ENCODE results near the gene TMEM141.

The TMEM141 gene

GRCh38 chr9:136790640-136791515 is at the start of gene TMEM141:
TMEM141 (plus strand) TSS chr9:136791344; CDS start chr9:136791371, 27 bp downstream.
- DNase-seq (ENCODE audit: low read depth in 2 of 2): peak; percentile 98 to 100

GRCh38 chr9:136741883-136742571 is 49.1 kb upstream of the TMEM141 start:
- no peak for DNase-seq (ENCODE audit: low read depth in 2 of 2)

- DNase-seq (ENCODE audit: low read depth in 2 of 2): no peak
These were observed 48.4 kb upstream of the TMEM141 start, which contains the start of gene LCN10 for GRCh38 chr9:136742591-136743391. LCN10 (minus strand) TSS chr9:136742940; CDS start chr9:136742903, 37 bp downstream.

DNA sequence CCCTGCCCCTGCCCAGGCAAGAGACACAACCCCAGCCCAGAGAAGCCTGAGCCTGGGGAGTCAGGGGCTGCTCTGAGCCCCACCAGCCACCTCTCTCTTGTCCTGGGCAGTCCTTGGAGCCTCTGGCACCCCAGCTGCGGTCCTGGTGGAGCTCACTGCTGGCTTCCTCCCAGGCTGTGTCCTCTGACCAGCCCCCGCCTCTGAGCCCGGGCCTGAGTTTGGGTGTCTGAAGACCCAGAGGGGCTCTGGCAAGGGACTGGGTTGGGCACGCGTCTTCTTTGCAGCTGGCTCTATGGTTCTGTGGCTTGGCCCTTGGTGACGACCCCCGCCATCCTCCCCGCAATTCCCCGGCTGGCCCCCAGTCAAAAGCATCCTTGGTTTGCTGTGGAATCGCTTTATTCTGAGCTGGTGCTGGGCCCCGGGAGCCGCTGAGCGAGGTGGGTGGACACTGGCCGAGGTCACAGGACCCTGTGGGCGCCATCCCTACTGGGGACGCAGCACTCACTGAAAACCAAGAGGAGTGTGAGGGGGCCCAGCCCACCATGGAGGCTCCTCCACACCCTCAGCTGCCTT is 47.4 kb upstream of the TMEM141 start:
- DNase-seq (ENCODE audit: low read depth in 2 of 2): no peak

DNA sequence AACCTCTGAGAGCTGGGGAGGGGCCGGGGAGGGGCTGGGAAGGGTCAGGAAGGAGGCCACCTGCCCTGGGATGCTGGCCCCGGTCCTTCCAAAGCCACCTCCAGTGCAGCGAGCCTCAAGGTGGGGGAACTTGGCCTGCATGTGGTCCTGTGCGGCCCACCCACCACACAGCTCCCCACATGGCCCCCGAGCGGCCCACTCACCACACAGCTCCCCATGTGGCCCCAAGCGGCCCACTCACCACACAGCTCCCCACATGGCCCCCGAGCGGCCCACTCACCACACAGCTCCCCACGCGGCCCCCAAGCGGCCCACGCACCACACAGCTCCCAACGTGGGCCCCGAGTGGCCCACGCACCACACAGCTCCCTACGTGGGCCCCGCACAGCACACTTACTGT is 46.4 kb upstream of the TMEM141 start:
- DNase-seq (ENCODE audit: low read depth in 2 of 2): no peak

GRCh38 chr9:136745389-136746154 is 45.6 kb upstream of the TMEM141 start:
- DNase-seq (ENCODE audit: low read depth in 2 of 2): no peak

GRCh38 chr9:136746155-136746490 is 45.0 kb upstream of the TMEM141 start:
- no peak for DNase-seq (ENCODE audit: low read depth in 2 of 2)

DNA sequence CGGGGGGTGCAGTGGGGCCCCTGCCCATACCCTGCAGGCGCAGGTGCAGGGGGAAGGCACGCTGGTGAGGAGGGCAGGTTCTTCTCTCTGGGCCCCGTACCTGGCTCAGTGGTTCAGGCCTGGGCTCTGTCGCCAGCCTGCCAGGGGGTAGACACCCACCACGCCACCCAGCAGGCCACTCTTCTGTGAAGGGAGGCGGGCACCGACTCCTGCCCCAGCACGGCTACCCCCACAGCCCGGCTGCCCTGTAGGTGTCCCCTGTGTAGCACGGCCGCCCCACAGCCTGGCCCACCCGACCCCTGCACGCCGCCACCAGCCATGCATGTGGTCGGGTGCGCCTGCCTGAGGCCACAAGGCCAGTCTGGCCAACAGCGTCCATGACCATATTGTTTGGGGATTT is 44.5 kb upstream of the TMEM141 start:
- DNase-seq (ENCODE audit: low read depth in 2 of 2): no peak

- DNase-seq (ENCODE audit: low read depth in 2 of 2): no peak
These were observed 43.7 kb upstream of the TMEM141 start for GRCh38 chr9:136747161-136748060.

DNA sequence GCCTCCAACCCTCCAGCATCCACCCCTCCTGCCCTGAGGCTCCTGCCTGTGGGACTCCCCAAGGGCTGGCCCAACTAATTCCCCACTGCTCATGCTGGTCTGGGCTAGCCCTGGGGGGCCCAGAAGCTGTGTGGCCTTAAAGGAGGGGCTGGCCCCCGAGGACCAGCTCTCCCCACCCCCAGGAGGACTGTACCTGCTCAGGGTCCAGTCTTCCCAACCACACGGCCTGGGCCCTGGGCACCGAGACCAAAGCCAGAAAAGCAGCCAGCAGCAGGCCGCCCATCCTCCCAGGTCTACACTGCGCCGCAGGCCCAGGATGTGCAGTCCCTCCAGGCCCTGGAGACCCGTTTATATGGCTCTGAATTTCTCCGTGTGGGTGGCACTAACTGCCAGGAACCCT is 42.9 kb upstream of the TMEM141 start, which contains the start of gene LCN6:
LCN6 (minus strand) TSS at position 325 of the 400 bp plus-strand sequence; CDS start at position 283, 42 bp downstream.
- DNase-seq (ENCODE audit: low read depth in 2 of 2): no peak

- no peak for DNase-seq (ENCODE audit: low read depth in 2 of 2)
These were observed 42.2 kb upstream of the TMEM141 start for GRCh38 chr9:136748666-136749611.

GRCh38 chr9:136750526-136750925 is 40.6 kb upstream of the TMEM141 start:
- DNase-seq (ENCODE audit: low read depth in 2 of 2): no peak

DNA sequence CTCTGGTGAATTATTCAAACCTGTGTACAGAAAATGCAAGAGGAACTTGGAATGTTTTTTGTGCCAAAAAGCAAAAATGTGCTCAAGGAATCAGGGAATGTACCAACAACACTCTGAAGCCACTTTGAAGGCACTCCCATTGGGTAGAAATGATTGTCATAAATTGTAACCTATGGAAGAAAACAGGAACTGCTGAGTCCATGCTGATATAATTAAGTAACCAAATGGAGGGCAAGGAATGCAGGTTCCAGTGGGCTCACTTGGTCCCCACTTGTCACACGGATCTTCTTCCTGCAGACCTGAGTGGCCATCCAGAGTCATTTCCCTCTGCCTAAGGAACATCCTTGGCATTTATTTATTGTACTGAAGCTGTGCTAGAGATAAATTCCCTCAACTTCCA is 39.9 kb upstream of the TMEM141 start:
- no peak for DNase-seq (ENCODE audit: low read depth in 2 of 2)

DNA sequence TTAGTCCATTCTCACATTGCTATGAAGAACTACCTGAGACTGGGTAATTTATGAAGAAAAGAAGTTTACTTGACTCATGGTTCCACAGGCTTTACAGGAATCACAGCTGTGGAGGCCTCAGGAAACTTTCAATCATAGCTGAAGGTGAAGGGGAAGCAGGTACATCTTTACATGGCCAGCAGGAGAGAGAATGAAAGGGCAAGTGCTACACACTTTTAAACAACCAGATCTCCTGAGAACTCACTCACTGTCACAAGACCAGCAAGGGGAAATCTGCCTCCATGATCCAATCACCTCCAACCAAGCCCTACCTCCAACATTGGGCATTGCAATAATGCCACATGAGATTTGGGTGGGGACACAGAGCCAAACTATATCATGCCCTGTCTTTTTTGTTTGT is 39.3 kb upstream of the TMEM141 start:
- no peak for DNase-seq (ENCODE audit: low read depth in 2 of 2)

DNA sequence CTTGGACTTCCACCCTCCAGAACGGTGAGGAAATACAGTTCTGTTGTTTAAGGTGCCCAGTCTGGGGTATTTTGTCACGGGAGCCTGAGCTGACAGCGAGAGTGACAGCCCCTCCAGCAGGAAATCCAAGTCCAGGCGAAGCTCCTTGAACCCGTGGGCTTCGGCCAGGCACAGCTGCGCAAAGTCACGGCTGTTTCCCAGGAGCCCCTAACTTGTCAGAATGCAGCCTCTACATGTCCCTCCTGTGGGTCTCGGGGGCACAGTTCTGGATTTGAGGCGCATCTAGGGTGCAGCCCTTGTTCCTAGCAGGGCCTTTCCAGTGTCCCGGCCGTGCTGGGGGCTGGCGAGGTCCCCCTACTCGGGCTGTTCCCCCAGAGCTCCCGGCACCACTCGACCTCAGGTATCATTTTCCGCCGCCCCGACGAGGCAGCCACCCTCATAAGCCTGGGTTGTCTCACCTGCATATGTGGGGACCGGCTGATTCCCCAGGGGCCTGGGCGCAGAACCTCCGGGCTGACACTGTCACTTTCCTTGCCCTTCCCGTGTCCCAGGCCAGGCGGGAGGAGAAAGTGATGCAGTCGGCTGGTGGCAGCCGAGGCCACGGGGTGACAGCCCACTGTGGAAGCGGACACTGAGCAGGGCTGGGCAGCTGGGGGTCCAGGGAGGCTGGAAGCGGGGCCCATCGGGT is 37.6 kb upstream of the TMEM141 start:
- no peak for DNase-seq (ENCODE audit: low read depth in 2 of 2)

GRCh38 chr9:136754059-136754572 is 37.0 kb upstream of the TMEM141 start:
- no peak for DNase-seq (ENCODE audit: low read depth in 2 of 2)

DNA sequence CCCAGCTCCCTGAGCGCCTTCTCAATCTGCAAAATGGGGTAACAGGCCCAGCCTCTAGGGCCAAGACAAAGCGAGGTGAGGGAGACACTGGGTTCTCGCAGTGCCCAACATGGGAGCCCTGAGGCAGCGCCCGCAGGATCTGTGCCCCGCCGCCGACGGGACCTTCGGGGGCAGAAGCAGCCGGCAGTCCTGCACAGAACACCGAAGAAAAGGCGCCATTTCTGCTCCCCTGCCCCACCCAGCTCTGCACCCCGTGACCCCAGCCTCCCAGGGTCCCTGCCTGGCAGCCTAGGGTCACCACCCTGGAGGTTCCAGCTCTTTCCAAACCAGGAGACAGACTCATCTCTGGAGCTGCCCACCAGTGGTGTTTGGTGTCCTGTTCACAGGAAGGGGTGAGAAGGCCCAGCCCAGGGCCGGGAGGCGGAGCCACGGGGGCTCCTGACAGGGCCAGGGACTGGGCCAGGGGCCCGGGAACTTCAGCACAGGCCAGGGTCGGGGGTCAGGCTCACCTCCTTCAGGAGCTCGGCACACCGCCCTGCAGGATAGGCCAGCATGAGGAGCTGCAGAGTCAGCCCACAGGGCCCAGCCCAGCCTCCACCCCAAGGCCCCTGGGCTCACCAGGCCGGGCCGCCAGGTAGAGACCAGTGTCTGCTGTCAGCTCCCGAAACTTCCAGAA is 36.4 kb upstream of the TMEM141 start:
- no peak for DNase-seq (ENCODE audit: low read depth in 2 of 2)
